GM12878 (cell line): ENCODE results near the gene FLT4. TPM values are rescaled to one million over a fixed set of nuclear protein-coding genes. Genes with fewer than 3 reads are reported as not detected.

Experiments used
- ATAC-seq: fragments of 200-7000 bp; cut with Tn5 transposase; 3 replicates; pipeline ENCODE4 v1.9.1; 2020; ENCODE audit warnings: mild to moderate bottlenecking, moderate library complexity
- BruUV-seq: library from RNA; stranded (reverse); fragments of 400-500 nt; replicated peaks from 2 replicates; lab custom pipeline; 2021; lab: Mats Ljungman, UMichigan
- CTCF ChIA-PET: fragments of 300-600 bp; sonication (Branson Sonifier 250); formaldehyde crosslinking; extraction: SDS; loops from one replicate; lab custom pipeline; 2021; ENCODE audit warnings: inconsistent platforms; lab: Yijun Ruan, JAX
- POLR2A ChIA-PET: fragments of 350-600 bp; formaldehyde crosslinking; extraction: SDS; loops from one replicate; lab custom pipeline; 2021; ENCODE audit warnings: inconsistent platforms; lab: Charles Lee
- RAD21 ChIA-PET: fragments of 300-600 bp; sonication (Branson Sonifier 250); formaldehyde crosslinking; loops from one replicate; lab custom pipeline; 2023; ENCODE audit warnings: antibody characterized with exemption; ENCODE audit not compliant: unreplicated experiment; lab: Charles Lee
- SMC1A ChIA-PET: fragments of 300-600 bp; sonication (Branson Sonifier 250); formaldehyde crosslinking; loops from one replicate; lab custom pipeline; 2023; ENCODE audit not compliant: unreplicated experiment, uncharacterized antibody; lab: Charles Lee
- DNase-seq: peaks from one replicate; pipeline ENCODE4 v3.0.0-alpha.2; 2011; ENCODE audit warnings: low read depth, low spot score
- FAIRE-seq: peaks from 3 replicates; lab custom pipeline; 2011; peaks lifted over from hg19 to GRCh38; lab: Jason Lieb, UNC
- H2AFZ ChIP-seq: 2 replicates; pipeline ENCODE4 v1.6.0; 2011; ENCODE audit warnings: low read depth, low read length, control low read depth; ENCODE audit not compliant: control insufficient read depth
- H3K27ac ChIP-seq: 2 replicates; pipeline ENCODE4 v1.5.1; 2011; ENCODE audit warnings: control low read depth; ENCODE audit not compliant: control insufficient read depth, insufficient read depth
- H3K27me3 ChIP-seq, 2 experiments: replicated peaks in 1 of 2; 2 replicates each; pipeline versions ENCODE4 v1.6.0 to v1.6.1; 2011; ENCODE audit warnings: low read length in 1 of 2; ENCODE audit not compliant: control insufficient read depth in 2 of 2, insufficient read depth in 2 of 2
- H3K36me3 ChIP-seq, 2 experiments: 2 replicates each; pipeline ENCODE4 v1.5.1; 2011; ENCODE audit warnings: low read length in 1 of 2; ENCODE audit not compliant: control insufficient read depth in 2 of 2, insufficient read depth in 2 of 2
- H3K4me1 ChIP-seq: 2 replicates; pipeline ENCODE4 v1.6.1; 2011; ENCODE audit warnings: mild to moderate bottlenecking, low read length, moderate library complexity, mixed read lengths; ENCODE audit not compliant: control insufficient read depth, insufficient read depth
- H3K4me2 ChIP-seq: 2 replicates; pipeline ENCODE4 v1.6.0; 2011; ENCODE audit warnings: control low read depth; ENCODE audit not compliant: control insufficient read depth, insufficient read depth
- H3K4me3 ChIP-seq: fragments of 200-600 bp; sonication (generic); 2 replicates; pipeline ENCODE4 v1.5.1; 2016
- H3K79me2 ChIP-seq: 2 replicates; pipeline ENCODE4 v1.6.0; 2011; ENCODE audit warnings: low read length; ENCODE audit not compliant: control insufficient read depth, insufficient read depth
- H3K9ac ChIP-seq: 2 replicates; pipeline ENCODE4 v1.8.0; 2011; ENCODE audit warnings: low read length, control low read depth, mixed read lengths; ENCODE audit not compliant: control insufficient read depth, insufficient read depth
- H3K9me3 ChIP-seq: replicated peaks from 3 replicates; pipeline ENCODE4 v1.5.1; 2011; ENCODE audit warnings: mild to moderate bottlenecking, low read length; ENCODE audit not compliant: control insufficient read depth, insufficient read depth
- H4K20me1 ChIP-seq: 2 replicates; pipeline ENCODE4 v1.6.0; 2011; ENCODE audit not compliant: control insufficient read depth, insufficient read depth
- BRCA1 ChIP-seq: IDR thresholded peaks from 2 replicates; pipeline ENCODE4 v1.6.1; 2011; ENCODE audit warnings: low read depth, low read length, improper control_type of control experiment
- CBX3 ChIP-seq: fragments of 200-600 bp; sonication (generic); IDR thresholded peaks from 2 replicates; pipeline ENCODE4 v1.6.1; 2016; ENCODE audit warnings: low read depth, borderline replicate concordance
- E4F1 ChIP-seq: fragments of 450-650 bp; IDR thresholded peaks from 2 replicates; pipeline ENCODE4 v1.6.1; 2018; ENCODE audit warnings: borderline replicate concordance, mild to moderate bottlenecking; ENCODE audit not compliant: partially characterized antibody
- EGR1 ChIP-seq, 2 experiments: IDR thresholded peaks; 1 replicate in 1 of 2; 2 replicates in 1 of 2; pipeline ENCODE4 v1.6.1; 2011 to 2012; ENCODE audit warnings: low read depth in 2 of 2, low read length in 2 of 2, borderline replicate concordance in 1 of 2, mild to moderate bottlenecking in 1 of 2, moderate library complexity in 1 of 2
- IRF4 ChIP-seq: IDR thresholded peaks from 2 replicates; pipeline ENCODE4 v1.6.1; 2011; ENCODE audit warnings: low read depth, low read length
- KLF5 ChIP-seq: fragments of 450-650 bp; IDR thresholded peaks from 2 replicates; pipeline ENCODE4 v1.6.1; 2014; ENCODE audit warnings: mild to moderate bottlenecking; ENCODE audit not compliant: partially characterized antibody
- POLR2AphosphoS2 ChIP-seq: IDR thresholded peaks from 2 replicates; pipeline ENCODE4 v1.6.1; 2011; ENCODE audit warnings: low read depth, mild to moderate bottlenecking, low read length, improper control_type of control experiment, moderate library complexity
- ZNF687 ChIP-seq: fragments of 450-650 bp; IDR thresholded peaks from 2 replicates; pipeline ENCODE4 v1.6.1; 2017; ENCODE audit warnings: mild to moderate bottlenecking, moderate library complexity
- WGBS: methylation state at CpG from one replicate; pipeline ENCODE4 v1.1.6; 2016; ENCODE audit warnings: low lambda C conversion rate; ENCODE audit not compliant: insufficient replicate concordance, insufficient coverage; ENCODE audit errors: missing lambda C conversion rate; 5-methylcytosine and 5-hydroxymethylcytosine counted together
- in situ Hi-C: fragments of 300-500 bp; cut with MboI; formaldehyde crosslinking; loops from 9 replicates; pipeline ENCODE4 v1.14.3; 2018; ENCODE audit warnings: mixed read lengths
- intact Hi-C: fragments of 100-400 bp; cut with micrococcal nuclease; formaldehyde crosslinking; loops from one replicate; pipeline ENCODE4 v1.14.2; 2022; ENCODE audit not compliant: unreplicated experiment
- polyA plus RNA-seq, 11 experiments: library from polyadenylated mRNA; depleted of rRNA in 4 of 11; unstranded in 6 of 11; stranded (reverse) in 5 of 11; fragments of >200 nt; fragmentation: Nextera tagmentation in 4 of 11; fragmentation: Illumina TruSeq in 1 of 11; extraction: Ambion mirVana in 4 of 11; extraction: Trizol in 1 of 11; gene quantifications; 1 replicate in 1 of 11; 2 replicates in 10 of 11; pipeline versions ENCODE4 v1.2.1 to v1.2.3, GENCODE V29; 2011 to 2016; ENCODE audit warnings: inconsistent platforms in 2 of 11, missing spikeins in 2 of 11, low read depth in 1 of 11
- total RNA-seq, 4 experiments: library from RNA; depleted of rRNA in 3 of 4; stranded (reverse); fragments of >200 nt in 3 of 4; fragmentation: Illumina TruSeq in 1 of 4; extraction: Trizol in 1 of 4; gene quantifications; 2 replicates each; pipeline versions ENCODE4 v1.2.1 to v1.2.3, GENCODE V29; 2013 to 2021

The FLT4 gene
- total and polyA plus RNA-seq, 10 of the 15 experiments (the other 5 are each of a cell fraction or from before 2014, with no cell fraction given) = 0.18 TPM; not detected in 9

GRCh38 chr5:180609817-180610550 is 39.4 kb downstream of the FLT4 start:
- 40% methylated on average over 23 of the region's 23 CpGs for WGBS
- BruUV-seq = no TSS peak
- Histone ChIP-seq H2AFZ (no peak overlapping the region), H3K27ac (no peak overlapping the region), H3K27me3 (no peaks in the 10 kb centered on the region), H3K36me3 (no peaks in the 10 kb centered on the region), H4K20me1 (no peaks in the 10 kb centered on the region; the same call in 1 of the 2 replicates), H3K9ac (no peak overlapping the region), H3K79me2 (no peaks in the 10 kb centered on the region), H3K4me2 (no peak overlapping the region), H3K4me1 (no peaks in the 10 kb centered on the region), H3K4me3 (no peak overlapping the region), H3K9me3 (no peaks in the 10 kb centered on the region)
- intact Hi-C loops = loop anchor here (5.0 to 10.0 kb wide), 2 partner anchors 118 to 485 kb away; partner anchors contain the start of gene CNOT6
- ChIA-PET CTCF (no interaction called here), POLR2A (no interaction called here), RAD21 (no interaction called here), SMC1A (no interaction called here)
- FAIRE-seq = no peak
- no peak for DNase-seq
- TF ChIP-seq KLF5 (no peak), POLR2AphosphoS2 (no peak), BRCA1 (no peak), CBX3 (no peak), ZNF687 (no peak), IRF4 (no peak), EGR1 (IDR thresholded peaks at IDR 0.05; ENCODE audit: borderline replicate concordance in 1 of 2, low read depth in 2 of 2, low read length in 2 of 2) (no peak), E4F1 (no peak)
- no peak for ATAC-seq
- in situ Hi-C loops = no loop called here
